Midbrain (tissue), 1 donor: ENCODE data around the gene ENTPD5.
"Not testable (repeated sequence)": the region's sequence is repeated elsewhere in the genome, so short reads cannot be mapped to it uniquely, and the experiment has no call there.

Experiments
- DNase-seq: peaks from one replicate; lab custom pipeline; 2025; lab: John Stamatoyannopoulos, UW

Gene ENTPD5

GRCh38 chr14:73944432-73945158 lies 74.5 kb downstream of the ENTPD5 start:
- no peak for DNase-seq

DNA sequence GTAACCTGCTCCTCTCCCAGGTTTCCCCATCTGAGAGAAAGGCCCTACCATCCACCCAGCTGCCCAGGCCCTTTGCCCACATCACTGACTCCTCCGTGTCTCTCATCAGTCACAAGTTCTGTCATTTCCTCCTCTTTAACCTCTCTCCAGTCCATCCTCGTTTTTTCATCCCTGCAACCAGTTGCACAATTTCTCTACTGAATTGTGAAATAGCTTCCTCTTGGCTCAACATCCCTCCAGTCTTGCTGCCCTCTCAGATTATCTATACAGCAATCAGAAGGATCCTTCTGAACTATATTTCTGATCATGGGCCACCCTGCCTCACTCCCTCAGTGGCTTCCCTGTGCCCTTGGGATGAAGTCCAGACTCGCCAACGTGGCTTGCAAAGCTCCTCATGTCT lies 76.0 kb downstream of the ENTPD5 start:
- no peak for DNase-seq

DNA sequence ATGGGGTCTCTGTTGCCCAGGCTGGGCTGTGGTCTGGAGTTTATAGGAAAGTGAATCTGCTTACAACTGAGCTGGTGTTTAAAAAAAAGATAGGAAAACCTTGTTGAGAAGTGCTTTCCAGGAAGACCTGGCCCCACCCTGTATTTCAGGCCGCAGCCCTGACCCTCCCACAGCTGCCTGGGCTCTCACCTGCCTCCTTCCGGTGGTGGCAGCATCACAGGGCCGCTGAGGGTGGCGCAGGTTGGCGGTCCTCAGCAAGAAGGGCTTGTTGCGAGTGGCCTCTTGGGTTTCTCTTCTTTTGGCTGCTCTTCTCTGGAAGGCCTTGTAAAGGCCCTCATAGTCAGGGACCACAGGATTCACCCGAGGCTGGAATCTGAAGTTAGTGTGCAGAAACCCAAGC lies 76.9 kb downstream of the ENTPD5 start:
- DNase-seq = no peak

- DNase-seq = no peak
Measured at GRCh38 chr14:73937012-73937411, 82.1 kb downstream of the ENTPD5 start.

- DNase-seq = no peak
Measured at GRCh38 chr14:73936548-73936947, 82.5 kb downstream of the ENTPD5 start.

- no peak for DNase-seq
Measured at GRCh38 chr14:73935666-73936065, 83.4 kb downstream of the ENTPD5 start.

DNA sequence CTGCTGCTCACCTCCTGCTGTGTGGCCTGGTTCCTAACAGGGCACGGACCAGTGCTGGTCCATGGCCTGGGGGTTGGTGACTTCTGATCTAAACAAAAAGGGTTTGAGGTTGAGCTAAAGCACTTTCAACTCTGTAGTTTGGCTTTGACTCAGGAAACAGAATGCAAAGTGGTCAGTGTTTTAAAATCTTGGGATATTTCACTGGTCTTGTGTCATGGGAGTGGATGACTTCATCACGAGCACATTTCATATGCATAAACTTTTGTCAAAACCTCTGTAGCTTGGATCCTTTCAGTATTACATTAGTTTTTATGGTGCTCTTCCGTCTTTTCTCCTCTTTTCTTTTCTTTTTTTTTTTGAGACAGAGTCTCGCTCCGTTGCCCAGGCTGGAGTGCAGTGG lies 94.8 kb downstream of the ENTPD5 start:
- no peak for DNase-seq

DNA sequence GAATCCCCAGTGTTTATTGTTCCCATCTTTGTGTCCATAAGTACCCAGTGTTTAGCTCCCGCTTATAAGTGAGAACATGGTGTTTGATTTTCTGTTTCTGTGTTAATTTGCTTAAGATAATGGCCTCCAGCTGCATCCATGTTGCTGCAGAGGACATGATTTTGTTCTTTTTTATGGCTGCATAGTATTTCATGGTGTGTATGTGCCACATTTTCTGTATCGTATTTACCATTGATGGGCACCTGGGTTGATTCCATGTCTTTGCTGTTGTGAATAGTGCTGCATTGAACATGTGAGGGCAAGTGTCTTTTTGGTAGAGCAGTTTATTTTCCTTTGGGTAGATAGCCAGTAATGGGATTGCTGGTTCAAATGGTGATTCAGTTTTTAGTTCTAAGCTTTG lies 99.6 kb downstream of the ENTPD5 start:
- DNase-seq = not testable (repeated sequence)

- DNase-seq = no peak
Measured at GRCh38 chr14:73916324-73916723, 102.8 kb downstream of the ENTPD5 start.

DNA sequence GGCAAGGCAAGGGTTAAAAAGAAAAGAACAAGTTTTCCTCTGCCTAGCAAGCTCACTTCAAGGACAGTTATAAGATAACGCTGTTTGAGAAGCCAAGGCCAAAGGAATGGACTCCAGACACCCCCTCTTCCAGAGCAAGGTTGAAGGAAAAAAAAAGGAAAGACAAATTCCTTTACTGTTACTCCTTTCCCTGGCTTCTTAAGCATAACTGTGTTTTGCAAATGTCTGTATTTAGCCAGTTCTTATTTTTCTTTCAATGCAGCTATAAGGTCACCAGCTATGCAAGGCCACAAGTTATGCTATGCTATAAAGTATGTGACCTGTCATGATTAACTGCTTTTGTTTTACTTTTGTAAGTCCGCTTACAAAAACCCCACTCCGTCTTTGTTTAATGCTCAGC lies 105.8 kb downstream of the ENTPD5 start:
- no peak for DNase-seq

- DNase-seq = no peak
Measured at GRCh38 chr14:73909681-73910080, 109.4 kb downstream of the ENTPD5 start.
